ENCODE data around the gene MAP6. TPM values are rescaled to one million over a fixed set of nuclear protein-coding genes. Genes with fewer than 3 reads are reported as not detected.

Gene MAP6
- polyA plus RNA-seq (2013) = 0.01 TPM in 1 of 2 replicates, not detected in the other

DNA sequence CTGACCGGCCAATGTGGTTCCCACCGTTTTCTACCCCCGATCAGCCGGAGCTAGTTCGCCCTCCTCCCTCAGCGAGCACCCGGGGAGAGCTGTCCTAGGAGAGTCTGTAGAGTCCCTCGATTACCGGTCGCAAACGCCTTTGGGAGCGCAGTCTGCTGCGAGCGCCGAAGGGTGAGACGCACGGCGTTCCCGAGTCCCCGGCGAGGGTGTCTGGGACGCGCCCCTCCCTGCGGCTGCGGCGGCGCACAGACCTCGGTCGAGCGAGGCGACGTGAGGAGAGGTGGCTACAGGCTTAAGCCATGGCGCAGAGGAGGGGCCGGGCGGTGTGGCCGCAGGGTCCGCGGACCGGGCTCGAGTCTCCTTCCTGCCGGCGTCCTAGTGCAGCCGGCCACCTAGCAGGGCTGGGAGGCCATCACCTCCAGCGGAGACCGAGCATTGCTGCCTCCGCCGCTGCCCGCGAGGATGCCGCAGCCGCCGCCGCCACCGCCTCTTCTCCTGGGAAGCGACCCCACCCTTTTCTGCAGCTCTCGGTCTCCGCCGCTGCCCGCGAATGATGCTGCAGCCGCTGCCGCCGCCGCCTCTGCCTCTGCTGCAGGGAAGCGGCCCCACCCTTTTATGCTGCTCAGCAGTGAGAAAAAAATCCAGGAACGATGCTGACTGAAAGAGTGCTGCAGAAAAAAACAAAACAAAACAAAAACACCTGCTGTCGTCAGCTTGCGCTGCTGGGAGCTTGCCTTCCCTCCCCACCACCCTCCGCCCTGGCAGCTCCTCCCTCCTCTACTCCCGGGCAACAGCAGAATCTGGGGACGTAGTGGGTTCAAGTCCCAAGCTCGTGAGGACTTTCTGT lies at the start of gene MAP6:
Gene MAP6 (minus strand): TSS at position 588 of the 847 bp plus-strand sequence. CDS start 669 bp downstream, outside the sequence.
- H3K27ac ChIP-seq (ENCODE audit: low read depth, low read length) = no peak within 1 kb of the TSS
- H4K91ac ChIP-seq (ENCODE audit: low read depth, low read length) = no peak within 1 kb of the TSS
- H3K18ac ChIP-seq (ENCODE audit: low read length) = no peak within 1 kb of the TSS
- H3K23ac ChIP-seq (ENCODE audit: low read length) = no peak within 1 kb of the TSS
- H2BK5ac ChIP-seq (ENCODE audit: low read depth, low read length, poor library complexity) = no peak within 1 kb of the TSS
- H2BK12ac ChIP-seq (ENCODE audit: low read length) = no peak within 1 kb of the TSS
- peaks cover 3% of the 10 kb centered on the region for H3K9me3 ChIP-seq (ENCODE audit: insufficient read depth, low read depth, low read length)
- H3K79me2 ChIP-seq (ENCODE audit: control insufficient read depth, insufficient read depth, low read length, poor library complexity) = no peaks in the 10 kb centered on the region
- no peak within 1 kb of the TSS for H2AFZ ChIP-seq (ENCODE audit: insufficient read depth, low read length, poor library complexity)
- peaks cover 6 to 10% of the 10 kb centered on the region in 2 experiments for H3K4me1 ChIP-seq (ENCODE audit: control insufficient read depth in 1 of 2, insufficient read depth in 2 of 2, low read length in 2 of 2)
- no peaks in the 10 kb centered on the region for H3K79me1 ChIP-seq (ENCODE audit: low read length)
- WGBS (ENCODE audit: extremely low coverage, insufficient coverage, insufficient read length) = no CpG with 5 or more reads among the region's 72 CpGs
- no peak within 1 kb of the TSS for H2BK120ac ChIP-seq (ENCODE audit: insufficient read depth, low read length, poor library complexity)
- no peak within 1 kb of the TSS for H3K4me3 ChIP-seq (ENCODE audit: low read depth, low read length)
- DNase-seq = no peak
- peaks cover 56% of the 10 kb centered on the region for H3K27me3 ChIP-seq (ENCODE audit: insufficient read depth, low read length)
- no peaks in the 10 kb centered on the region for H3K36me3 ChIP-seq (ENCODE audit: control insufficient read depth in 1 of 2, insufficient read depth in 2 of 2, low read length in 2 of 2)
- H3K14ac ChIP-seq (ENCODE audit: low read length) = no peak within 1 kb of the TSS
- H2AK5ac ChIP-seq (ENCODE audit: low read length) = no peak within 1 kb of the TSS
- H3K9ac ChIP-seq (ENCODE audit: low read length) = no peak within 1 kb of the TSS
- H3K4ac ChIP-seq (ENCODE audit: low read depth, low read length) = no peak within 1 kb of the TSS
- no peak within 1 kb of the TSS for H4K8ac ChIP-seq (ENCODE audit: low read depth, low read length)
- peak within 1 kb of the TSS; percentile 84 for H3K4me2 ChIP-seq (ENCODE audit: low read length)
- no peak within 1 kb of the TSS for H4K12ac ChIP-seq (ENCODE audit: low read depth, low read length)

DNA sequence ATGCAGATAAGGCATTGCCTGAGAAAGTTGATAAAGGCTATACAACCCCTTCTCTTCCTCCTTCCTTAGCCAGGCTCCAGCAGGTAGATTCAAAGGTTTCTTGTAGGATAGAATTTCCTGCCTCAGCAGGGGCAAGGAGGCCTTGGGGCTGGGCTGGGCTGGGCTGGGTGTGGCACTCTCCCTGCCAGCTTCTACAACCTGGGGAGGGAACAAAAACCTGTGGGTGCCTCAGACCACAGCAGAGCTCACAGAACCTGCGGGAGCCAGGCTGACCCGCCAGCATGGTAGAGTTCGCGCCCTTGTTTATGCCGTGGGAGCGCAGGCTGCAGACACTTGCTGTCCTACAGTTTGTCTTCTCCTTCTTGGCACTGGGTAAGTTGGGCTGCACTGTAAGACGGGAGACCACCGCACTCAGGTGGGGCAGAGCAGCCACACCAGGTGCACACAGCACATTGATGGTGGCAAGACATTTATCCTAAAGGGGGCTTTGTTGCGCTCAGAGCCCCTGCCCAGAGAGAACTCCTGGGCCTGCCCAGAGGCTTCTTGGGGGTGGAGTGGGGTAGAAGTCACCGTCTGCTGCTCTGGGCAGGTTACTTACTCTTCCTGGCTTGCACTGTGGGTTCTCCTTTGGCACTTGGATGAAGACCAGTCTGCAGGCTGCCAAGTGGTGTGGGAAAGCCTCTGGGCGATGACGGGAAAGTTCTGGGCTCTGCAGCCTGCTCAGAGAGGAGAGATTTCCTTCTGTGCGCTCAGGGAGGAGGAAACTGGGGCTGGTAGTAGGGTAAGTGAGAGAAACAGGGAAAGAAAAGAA lies 49.0 kb upstream of the MAP6 start, which contains the start of gene MOGAT2:
Gene MOGAT2 (plus strand): TSS at position 231 of the 811 bp plus-strand sequence. CDS start 51 bp downstream, at position 282.
- no CpG with 5 or more reads among the region's 13 CpGs for WGBS (ENCODE audit: extremely low coverage, insufficient coverage, insufficient read length)
- no peak within 1 kb of the TSS for H2BK12ac ChIP-seq (ENCODE audit: low read length)

DNA sequence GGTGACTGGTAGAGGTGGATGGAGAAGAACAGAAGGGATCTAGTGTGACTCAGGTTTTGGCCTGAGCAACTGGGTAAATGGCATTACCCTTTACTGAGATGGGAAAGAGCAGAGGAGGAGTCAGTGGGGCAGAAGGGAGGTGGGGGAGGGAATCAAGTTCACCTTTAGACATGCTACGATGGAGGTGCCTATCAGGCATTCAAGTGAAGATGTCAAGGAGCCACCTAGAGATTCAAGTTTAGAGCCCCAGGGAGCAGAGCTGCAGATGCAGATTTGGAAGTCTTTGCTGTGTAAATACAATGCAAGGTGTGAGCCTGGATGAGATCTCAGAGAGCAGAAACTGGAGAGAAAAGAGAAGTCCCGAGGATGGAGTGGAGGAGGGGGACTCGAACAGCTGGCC lies 47.8 kb upstream of the MAP6 start:
- WGBS (ENCODE audit: extremely low coverage, insufficient coverage, insufficient read length) = no CpG with 5 or more reads among the region's 3 CpGs
- H3K9me3 ChIP-seq (ENCODE audit: insufficient read depth, low read depth, low read length) = peaks cover 2% of the 10 kb centered on the region
- H3K79me2 ChIP-seq (ENCODE audit: control insufficient read depth, insufficient read depth, low read length, poor library complexity) = no peaks in the 10 kb centered on the region
- H2BK120ac ChIP-seq (ENCODE audit: insufficient read depth, low read length, poor library complexity) = no peak overlapping the region
- H3K27ac ChIP-seq (ENCODE audit: low read depth, low read length) = no peak overlapping the region
- H3K9ac ChIP-seq (ENCODE audit: low read length) = no peak overlapping the region
- no peak overlapping the region for H2BK12ac ChIP-seq (ENCODE audit: low read length)
- H3K4ac ChIP-seq (ENCODE audit: low read depth, low read length) = no peak overlapping the region
- no peak overlapping the region for H2BK5ac ChIP-seq (ENCODE audit: low read depth, low read length, poor library complexity)
- no peak for DNase-seq
- H3K4me3 ChIP-seq (ENCODE audit: low read depth, low read length) = no peak overlapping the region
- no peaks in the 10 kb centered on the region for H3K79me1 ChIP-seq (ENCODE audit: low read length)
- no peak overlapping the region for H4K91ac ChIP-seq (ENCODE audit: low read depth, low read length)
- H3K4me1 ChIP-seq (ENCODE audit: control insufficient read depth in 1 of 2, insufficient read depth in 2 of 2, low read length in 2 of 2) = no peaks in the 10 kb centered on the region
- no peak overlapping the region for H3K14ac ChIP-seq (ENCODE audit: low read length)
- no peak overlapping the region for H3K23ac ChIP-seq (ENCODE audit: low read length)
- H3K36me3 ChIP-seq (ENCODE audit: control insufficient read depth in 1 of 2, insufficient read depth in 2 of 2, low read length in 2 of 2) = no peaks in the 10 kb centered on the region
- no peak overlapping the region for H3K18ac ChIP-seq (ENCODE audit: low read length)
- no peak overlapping the region for H2AFZ ChIP-seq (ENCODE audit: insufficient read depth, low read length, poor library complexity)
- no peak overlapping the region for H4K12ac ChIP-seq (ENCODE audit: low read depth, low read length)
- no peak overlapping the region for H3K4me2 ChIP-seq (ENCODE audit: low read length)
- H4K8ac ChIP-seq (ENCODE audit: low read depth, low read length) = no peak overlapping the region
- no peak overlapping the region for H2AK5ac ChIP-seq (ENCODE audit: low read length)
- no peaks in the 10 kb centered on the region for H3K27me3 ChIP-seq (ENCODE audit: insufficient read depth, low read length)

More for the DNA sequence above, 49.0 kb upstream of the MAP6 start, which contains the start of gene MOGAT2:
- no peak within 1 kb of the TSS for H2BK5ac ChIP-seq (ENCODE audit: low read depth, low read length, poor library complexity)
- H3K23ac ChIP-seq (ENCODE audit: low read length) = no peak within 1 kb of the TSS
- H2AFZ ChIP-seq (ENCODE audit: insufficient read depth, low read length, poor library complexity) = no peak within 1 kb of the TSS
- H3K9me3 ChIP-seq (ENCODE audit: insufficient read depth, low read depth, low read length) = peaks cover 2% of the 10 kb centered on the region
- H3K4me3 ChIP-seq (ENCODE audit: low read depth, low read length) = no peak within 1 kb of the TSS
- H3K4me2 ChIP-seq (ENCODE audit: low read length) = no peak within 1 kb of the TSS
- no peak within 1 kb of the TSS for H3K9ac ChIP-seq (ENCODE audit: low read length)
- no peaks in the 10 kb centered on the region for H3K36me3 ChIP-seq (ENCODE audit: control insufficient read depth in 1 of 2, insufficient read depth in 2 of 2, low read length in 2 of 2)
- no peaks in the 10 kb centered on the region for H3K79me1 ChIP-seq (ENCODE audit: low read length)
- H2AK5ac ChIP-seq (ENCODE audit: low read length) = no peak within 1 kb of the TSS
- H3K27me3 ChIP-seq (ENCODE audit: insufficient read depth, low read length) = no peaks in the 10 kb centered on the region
- H3K79me2 ChIP-seq (ENCODE audit: control insufficient read depth, insufficient read depth, low read length, poor library complexity) = no peaks in the 10 kb centered on the region
- no peak within 1 kb of the TSS for H4K12ac ChIP-seq (ENCODE audit: low read depth, low read length)
- H3K14ac ChIP-seq (ENCODE audit: low read length) = no peak within 1 kb of the TSS
- no peaks in the 10 kb centered on the region for H3K4me1 ChIP-seq (ENCODE audit: control insufficient read depth in 1 of 2, insufficient read depth in 2 of 2, low read length in 2 of 2)
- H4K8ac ChIP-seq (ENCODE audit: low read depth, low read length) = no peak within 1 kb of the TSS
- H3K27ac ChIP-seq (ENCODE audit: low read depth, low read length) = no peak within 1 kb of the TSS
- no peak within 1 kb of the TSS for H4K91ac ChIP-seq (ENCODE audit: low read depth, low read length)
- no peak within 1 kb of the TSS for H3K18ac ChIP-seq (ENCODE audit: low read length)
- H2BK120ac ChIP-seq (ENCODE audit: insufficient read depth, low read length, poor library complexity) = no peak within 1 kb of the TSS
- no peak for DNase-seq
- no peak within 1 kb of the TSS for H3K4ac ChIP-seq (ENCODE audit: low read depth, low read length)

- no peak for DNase-seq
- H3K4ac ChIP-seq (ENCODE audit: low read depth, low read length) = no peak overlapping the region
- H3K9me3 ChIP-seq (ENCODE audit: insufficient read depth, low read depth, low read length) = peaks cover 2% of the 10 kb centered on the region
- no peak overlapping the region for H3K4me2 ChIP-seq (ENCODE audit: low read length)
- no peak overlapping the region for H2AFZ ChIP-seq (ENCODE audit: insufficient read depth, low read length, poor library complexity)
- H3K14ac ChIP-seq (ENCODE audit: low read length) = no peak overlapping the region
- H3K36me3 ChIP-seq (ENCODE audit: control insufficient read depth in 1 of 2, insufficient read depth in 2 of 2, low read length in 2 of 2) = no peaks in the 10 kb centered on the region
- no peak overlapping the region for H2AK5ac ChIP-seq (ENCODE audit: low read length)
- H4K12ac ChIP-seq (ENCODE audit: low read depth, low read length) = no peak overlapping the region
- H4K91ac ChIP-seq (ENCODE audit: low read depth, low read length) = no peak overlapping the region
- H3K79me2 ChIP-seq (ENCODE audit: control insufficient read depth, insufficient read depth, low read length, poor library complexity) = no peaks in the 10 kb centered on the region
- H3K4me3 ChIP-seq (ENCODE audit: low read depth, low read length) = no peak overlapping the region
- H3K27me3 ChIP-seq (ENCODE audit: insufficient read depth, low read length) = no peaks in the 10 kb centered on the region
- H2BK5ac ChIP-seq (ENCODE audit: low read depth, low read length, poor library complexity) = no peak overlapping the region
- no peak overlapping the region for H3K9ac ChIP-seq (ENCODE audit: low read length)
- H3K18ac ChIP-seq (ENCODE audit: low read length) = no peak overlapping the region
- H2BK12ac ChIP-seq (ENCODE audit: low read length) = no peak overlapping the region
- WGBS (ENCODE audit: extremely low coverage, insufficient coverage, insufficient read length) = no CpG with 5 or more reads among the region's 2 CpGs
- H3K79me1 ChIP-seq (ENCODE audit: low read length) = no peaks in the 10 kb centered on the region
- no peak overlapping the region for H3K23ac ChIP-seq (ENCODE audit: low read length)
- H4K8ac ChIP-seq (ENCODE audit: low read depth, low read length) = no peak overlapping the region
- no peaks in the 10 kb centered on the region for H3K4me1 ChIP-seq (ENCODE audit: control insufficient read depth in 1 of 2, insufficient read depth in 2 of 2, low read length in 2 of 2)
- H2BK120ac ChIP-seq (ENCODE audit: insufficient read depth, low read length, poor library complexity) = no peak overlapping the region
- H3K27ac ChIP-seq (ENCODE audit: low read depth, low read length) = no peak overlapping the region
Measured at GRCh38 chr11:75715688-75716087, 46.9 kb upstream of the MAP6 start.

All from trophoblast cell (in vitro differentiated cells and primary cell).